NCI-H446 treated with DMSO at 0.1 percent for 48 hours (cell line): ENCODE data around the gene EVL.

Experiments used
- DNase-seq: peaks from one replicate; lab custom pipeline; 2025; lab: John Stamatoyannopoulos, UW

The EVL gene

GRCh38 chr14:100067481-100067880, 2.3 kb downstream of the EVL start:
- no peak for DNase-seq

- DNase-seq = no peak
Measured at GRCh38 chr14:100067971-100068959, 3.0 kb downstream of the EVL start.

- DNase-seq = no peak
Measured at GRCh38 chr14:100069161-100069800, 4.1 kb downstream of the EVL start.

- no peak for DNase-seq
Measured at GRCh38 chr14:100070310-100070709, 5.1 kb downstream of the EVL start.

- DNase-seq = no peak
Measured at GRCh38 chr14:100071545-100071944, 6.3 kb downstream of the EVL start.

- no peak for DNase-seq
Measured at GRCh38 chr14:100072783-100073346, 7.6 kb downstream of the EVL start.

GRCh38 chr14:100073576-100074430, 8.6 kb downstream of the EVL start:
- DNase-seq = no peak

- DNase-seq = no peak
Measured at GRCh38 chr14:100074431-100075100, 9.3 kb downstream of the EVL start.

- DNase-seq = no peak
Measured at GRCh38 chr14:100075681-100076080, 10.5 kb downstream of the EVL start.

- no peak for DNase-seq
Measured at GRCh38 chr14:100076133-100076532, 10.9 kb downstream of the EVL start.

GRCh38 chr14:100076606-100077005, 11.4 kb downstream of the EVL start:
- no peak for DNase-seq

- DNase-seq = no peak
Measured at GRCh38 chr14:100077441-100077840, 12.2 kb downstream of the EVL start.

- no peak for DNase-seq
Measured at GRCh38 chr14:100078216-100078803, 13.1 kb downstream of the EVL start.

- DNase-seq = no peak
Measured at GRCh38 chr14:100078997-100079725, 13.9 kb downstream of the EVL start.

GRCh38 chr14:100079726-100080005, 14.4 kb downstream of the EVL start:
- DNase-seq = no peak

- no peak for DNase-seq
Measured at GRCh38 chr14:100080206-100080605, 15.0 kb downstream of the EVL start.

- DNase-seq = no peak
Measured at GRCh38 chr14:100081997-100082625, 16.9 kb downstream of the EVL start.

- DNase-seq = no peak
Measured at GRCh38 chr14:100082723-100083122, 17.5 kb downstream of the EVL start.

GRCh38 chr14:100083706-100084105, 18.5 kb downstream of the EVL start:
- no peak for DNase-seq

- DNase-seq = no peak
Measured at GRCh38 chr14:100084591-100084990, 19.4 kb downstream of the EVL start.
